Measurements from ENCODE around the gene AJAP1.

- no peak for TF ChIP-seq POLR2A (IDR thresholded peaks at IDR 0.05; ENCODE audit: low read length)
- no peak for TF ChIP-seq GATA1 (IDR thresholded peaks at IDR 0.05; ENCODE audit: low read depth, low read length)
Measured at GRCh38 chr1:4650481-4650880, 3.9 kb upstream of the AJAP1 start.
